ENCODE data around the gene RNU2-1.
A peak's percentile ranks its signal among the peaks of the same experiment; 100 is the strongest.
"Not testable (repeated sequence)": the region's sequence is repeated elsewhere in the genome, so short reads cannot be mapped to it uniquely, and the experiment has no call there.

RNU2-1 gene

DNA sequence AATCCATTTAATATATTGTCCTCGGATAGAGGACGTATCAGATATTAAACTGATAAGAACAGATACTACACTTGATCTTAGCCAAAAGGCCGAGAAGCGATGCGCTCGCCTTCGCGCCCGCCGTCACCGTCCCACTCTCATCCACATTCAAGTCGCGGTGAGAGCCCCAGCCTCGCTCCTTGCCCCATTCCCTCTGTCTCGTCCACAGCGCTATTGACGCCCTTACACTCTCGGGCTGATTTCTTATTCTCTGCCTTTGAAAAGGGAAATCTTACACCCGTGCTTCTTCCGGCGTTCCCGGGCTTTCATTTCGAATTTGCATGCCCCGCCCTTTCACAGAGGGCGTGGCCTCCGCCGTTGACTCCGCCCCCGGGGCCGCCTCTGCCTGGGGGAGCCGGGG, at the start of gene RNU2-1:
RNU2-1 (minus strand) TSS at position 101 of the 400 bp plus-strand sequence.
- not testable (repeated sequence) for H3K36me3 Mint-ChIP-seq (ENCODE audit: low read depth)

DNA sequence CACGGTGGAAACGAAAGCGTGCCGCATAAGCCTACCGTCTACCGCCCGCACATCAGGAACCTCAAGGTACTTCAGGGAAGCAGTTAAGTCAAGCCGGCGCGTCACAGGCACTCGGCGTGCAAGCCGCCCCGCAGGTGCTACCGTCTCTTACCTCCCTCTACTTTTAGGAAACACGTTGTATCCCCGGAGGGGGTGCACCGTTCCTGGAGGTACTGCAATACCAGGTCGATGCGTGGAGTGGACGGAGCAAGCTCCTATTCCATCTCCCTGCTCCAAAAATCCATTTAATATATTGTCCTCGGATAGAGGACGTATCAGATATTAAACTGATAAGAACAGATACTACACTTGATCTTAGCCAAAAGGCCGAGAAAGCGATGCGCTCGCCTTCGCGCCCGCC, 39.1 kb upstream of the RNU2-1 start:
- not testable (repeated sequence) for H3K4me3 Mint-ChIP-seq; H3K27ac Mint-ChIP-seq; H3K27me3 Mint-ChIP-seq (ENCODE audit: low read depth); DNase-seq (ENCODE audit: low spot score); H3K36me3 Mint-ChIP-seq (ENCODE audit: low read depth); H3K4me1 Mint-ChIP-seq (ENCODE audit: low read depth); H3K9me3 Mint-ChIP-seq

More for the DNA sequence above, at the start of gene RNU2-1:
- not testable (repeated sequence) for H3K4me3 Mint-ChIP-seq; H3K4me1 Mint-ChIP-seq (ENCODE audit: low read depth); H3K9me3 Mint-ChIP-seq; DNase-seq (ENCODE audit: low spot score); H3K27me3 Mint-ChIP-seq (ENCODE audit: low read depth); H3K27ac Mint-ChIP-seq

DNA sequence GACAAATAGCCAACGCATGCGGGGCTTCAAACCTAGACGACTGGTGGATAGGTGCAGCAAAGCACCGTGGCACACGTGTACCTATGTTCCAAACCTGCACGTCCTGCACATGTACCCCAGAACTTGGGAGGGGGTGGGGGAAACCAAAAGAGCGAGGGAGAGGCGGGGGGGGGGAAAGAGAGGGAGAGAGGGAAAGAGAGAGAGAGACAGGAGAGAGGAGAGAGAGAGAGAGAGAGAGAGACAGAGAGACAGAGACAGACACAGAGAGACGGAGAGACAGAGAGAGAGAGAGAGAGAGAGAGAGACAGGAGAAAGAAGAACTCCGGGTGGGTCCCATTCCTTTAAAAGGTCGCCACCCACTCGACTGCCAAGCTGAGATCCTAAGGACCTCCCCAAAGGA, 38.7 kb upstream of the RNU2-1 start:
- Mint-ChIP-seq H3K4me3 (peak overlapping the region; percentile 55), H3K27ac (peak overlapping the region; percentile 90)
- DNase-seq (ENCODE audit: low spot score); H3K27me3 Mint-ChIP-seq (ENCODE audit: low read depth); H3K4me1 Mint-ChIP-seq (ENCODE audit: low read depth); H3K36me3 Mint-ChIP-seq (ENCODE audit: low read depth); H3K9me3 Mint-ChIP-seq: not testable (repeated sequence)

DNA sequence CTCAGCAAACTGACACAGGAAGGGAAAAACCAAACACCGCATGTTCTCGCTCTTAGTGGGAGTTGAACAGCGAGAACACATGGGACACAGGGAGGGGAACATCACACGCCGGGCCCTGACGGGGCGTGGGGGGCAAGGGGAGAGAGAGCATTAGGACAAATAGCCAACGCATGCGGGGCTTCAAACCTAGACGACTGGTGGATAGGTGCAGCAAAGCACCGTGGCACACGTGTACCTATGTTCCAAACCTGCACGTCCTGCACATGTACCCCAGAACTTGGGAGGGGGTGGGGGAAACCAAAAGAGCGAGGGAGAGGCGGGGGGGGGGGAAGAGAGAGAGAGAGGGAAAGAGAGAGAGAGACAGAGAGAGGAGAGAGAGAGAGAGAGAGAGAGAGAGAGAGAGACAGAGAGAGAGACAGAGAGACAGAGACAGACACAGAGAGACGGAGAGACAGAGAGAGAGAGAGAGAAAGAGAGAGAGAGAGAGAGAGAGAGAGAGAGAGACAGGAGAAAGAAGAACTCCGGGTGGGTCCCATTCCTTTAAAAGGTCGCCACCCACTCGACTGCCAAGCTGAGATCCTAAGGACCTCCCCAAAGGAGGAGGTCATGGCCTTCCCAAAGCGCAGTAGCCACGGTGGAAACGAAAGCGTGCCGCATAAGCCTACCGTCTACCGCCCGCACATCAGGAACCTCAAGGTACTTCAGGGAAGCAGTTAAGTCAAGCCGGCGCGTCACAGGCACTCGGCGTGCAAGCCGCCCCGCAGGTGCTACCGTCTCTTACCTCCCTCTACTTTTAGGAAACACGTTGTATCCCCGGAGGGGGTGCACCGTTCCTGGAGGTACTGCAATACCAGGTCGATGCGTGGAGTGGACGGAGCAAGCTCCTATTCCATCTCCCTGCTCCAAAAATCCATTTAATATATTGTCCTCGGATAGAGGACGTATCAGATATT, 37.1 kb upstream of the RNU2-1 start:
- H3K27ac Mint-ChIP-seq; H3K36me3 Mint-ChIP-seq (ENCODE audit: low read depth); H3K27me3 Mint-ChIP-seq (ENCODE audit: low read depth); DNase-seq (ENCODE audit: low spot score); H3K4me1 Mint-ChIP-seq (ENCODE audit: low read depth); H3K9me3 Mint-ChIP-seq; H3K4me3 Mint-ChIP-seq: not testable (repeated sequence)

DNA sequence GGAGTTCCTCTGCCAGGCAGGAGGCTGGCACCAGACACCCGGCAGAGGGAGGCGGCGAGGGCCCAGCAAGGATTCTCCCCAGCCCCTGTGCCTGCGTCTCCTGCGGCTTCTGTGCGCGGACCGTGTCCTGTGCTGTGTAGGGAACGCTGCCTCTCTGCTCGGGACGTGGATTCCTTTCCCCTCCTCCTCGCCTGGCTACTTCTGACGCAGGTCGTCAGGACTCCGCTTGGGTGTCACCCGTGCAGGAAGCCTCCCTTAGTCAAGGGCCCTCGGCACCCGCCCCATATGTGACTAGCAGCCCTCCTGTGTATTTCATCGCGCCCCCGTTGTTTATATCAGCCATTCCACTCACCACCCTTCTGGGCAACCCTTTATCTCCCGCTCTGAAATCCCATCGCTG, 12.7 kb upstream of the RNU2-1 start:
- DNase-seq (ENCODE audit: low spot score), result peak; percentile 59
- H3K27ac Mint-ChIP-seq; H3K4me1 Mint-ChIP-seq (ENCODE audit: low read depth); H3K27me3 Mint-ChIP-seq (ENCODE audit: low read depth); H3K9me3 Mint-ChIP-seq; H3K36me3 Mint-ChIP-seq (ENCODE audit: low read depth); H3K4me3 Mint-ChIP-seq: not testable (repeated sequence)

DNA sequence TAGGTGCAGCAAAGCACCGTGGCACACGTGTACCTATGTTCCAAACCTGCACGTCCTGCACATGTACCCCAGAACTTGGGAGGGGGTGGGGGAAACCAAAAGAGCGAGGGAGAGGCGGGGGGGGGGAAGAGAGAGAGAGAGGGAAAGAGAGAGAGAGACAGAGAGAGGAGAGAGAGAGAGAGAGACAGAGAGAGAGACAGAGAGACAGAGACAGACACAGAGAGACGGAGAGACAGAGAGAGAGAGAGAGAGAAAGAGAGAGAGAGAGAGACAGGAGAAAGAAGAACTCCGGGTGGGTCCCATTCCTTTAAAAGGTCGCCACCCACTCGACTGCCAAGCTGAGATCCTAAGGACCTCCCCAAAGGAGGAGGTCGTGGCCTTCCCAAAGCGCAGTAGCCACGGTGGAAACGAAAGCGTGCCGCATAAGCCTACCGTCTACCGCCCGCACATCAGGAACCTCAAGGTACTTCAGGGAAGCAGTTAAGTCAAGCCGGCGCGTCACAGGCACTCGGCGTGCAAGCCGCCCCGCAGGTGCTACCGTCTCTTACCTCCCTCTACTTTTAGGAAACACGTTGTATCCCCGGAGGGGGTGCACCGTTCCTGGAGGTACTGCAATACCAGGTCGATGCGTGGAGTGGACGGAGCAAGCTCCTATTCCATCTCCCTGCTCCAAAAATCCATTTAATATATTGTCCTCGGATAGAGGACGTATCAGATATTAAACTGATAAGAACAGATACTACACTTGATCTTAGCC, 7.0 kb upstream of the RNU2-1 start:
- H3K27ac Mint-ChIP-seq; H3K4me1 Mint-ChIP-seq (ENCODE audit: low read depth); H3K27me3 Mint-ChIP-seq (ENCODE audit: low read depth); H3K4me3 Mint-ChIP-seq; H3K9me3 Mint-ChIP-seq; H3K36me3 Mint-ChIP-seq (ENCODE audit: low read depth): not testable (repeated sequence)
- DNase-seq (ENCODE audit: low spot score), result peak; percentile 4

DNA sequence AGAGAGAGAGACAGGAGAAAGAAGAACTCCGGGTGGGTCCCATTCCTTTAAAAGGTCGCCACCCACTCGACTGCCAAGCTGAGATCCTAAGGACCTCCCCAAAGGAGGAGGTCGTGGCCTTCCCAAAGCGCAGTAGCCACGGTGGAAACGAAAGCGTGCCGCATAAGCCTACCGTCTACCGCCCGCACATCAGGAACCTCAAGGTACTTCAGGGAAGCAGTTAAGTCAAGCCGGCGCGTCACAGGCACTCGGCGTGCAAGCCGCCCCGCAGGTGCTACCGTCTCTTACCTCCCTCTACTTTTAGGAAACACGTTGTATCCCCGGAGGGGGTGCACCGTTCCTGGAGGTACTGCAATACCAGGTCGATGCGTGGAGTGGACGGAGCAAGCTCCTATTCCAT, 5.8 kb upstream of the RNU2-1 start:
- not testable (repeated sequence) for H3K4me3 Mint-ChIP-seq; H3K9me3 Mint-ChIP-seq; H3K27ac Mint-ChIP-seq; DNase-seq (ENCODE audit: low spot score); H3K4me1 Mint-ChIP-seq (ENCODE audit: low read depth); H3K27me3 Mint-ChIP-seq (ENCODE audit: low read depth); H3K36me3 Mint-ChIP-seq (ENCODE audit: low read depth)

DNA sequence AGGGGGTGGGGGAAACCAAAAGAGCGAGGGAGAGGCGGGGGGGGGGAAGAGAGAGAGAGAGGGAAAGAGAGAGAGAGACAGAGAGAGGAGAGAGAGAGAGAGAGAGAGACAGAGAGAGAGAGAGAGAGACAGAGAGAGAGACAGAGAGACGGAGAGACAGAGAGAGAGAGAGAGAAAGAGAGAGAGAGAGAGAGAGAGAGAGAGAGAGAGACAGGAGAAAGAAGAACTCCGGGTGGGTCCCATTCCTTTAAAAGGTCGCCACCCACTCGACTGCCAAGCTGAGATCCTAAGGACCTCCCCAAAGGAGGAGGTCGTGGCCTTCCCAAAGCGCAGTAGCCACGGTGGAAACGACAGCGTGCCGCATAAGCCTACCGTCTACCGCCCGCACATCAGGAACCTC, 514 bp downstream of the RNU2-1 start:
- H3K27ac Mint-ChIP-seq; DNase-seq (ENCODE audit: low spot score); H3K4me3 Mint-ChIP-seq; H3K9me3 Mint-ChIP-seq; H3K27me3 Mint-ChIP-seq (ENCODE audit: low read depth); H3K36me3 Mint-ChIP-seq (ENCODE audit: low read depth); H3K4me1 Mint-ChIP-seq (ENCODE audit: low read depth): not testable (repeated sequence)

DNA sequence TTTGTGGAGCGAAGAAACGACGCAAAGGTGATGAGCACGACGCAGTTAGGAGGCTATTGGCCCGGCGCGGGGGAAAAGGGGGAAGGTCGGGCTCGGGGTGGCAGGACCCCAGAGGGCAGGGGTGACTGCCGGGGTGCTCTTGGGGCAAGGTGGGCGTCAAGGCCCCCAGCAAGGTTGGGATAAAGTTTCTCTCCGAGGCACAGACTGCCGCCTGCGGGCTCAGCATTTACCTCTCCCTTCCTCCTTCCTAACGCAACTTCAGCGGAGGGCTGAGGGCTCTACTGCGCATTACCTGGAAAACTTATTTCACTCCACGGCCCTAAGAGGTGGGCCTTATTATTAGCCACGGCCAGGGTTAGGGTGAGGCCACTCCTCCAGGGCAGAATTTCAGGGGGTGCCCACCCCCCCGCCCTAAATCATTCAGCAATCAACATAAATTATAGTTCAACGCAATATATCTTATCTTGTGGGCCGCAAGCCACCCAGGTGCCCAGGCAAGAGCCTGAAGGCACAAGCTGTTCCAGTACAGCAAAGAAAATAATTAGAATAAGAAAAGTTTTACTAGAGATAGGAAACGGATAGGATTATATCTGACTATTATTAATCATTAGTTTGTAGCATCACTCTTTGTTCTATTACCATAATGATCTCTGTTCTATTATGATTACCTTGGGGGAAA, 1.6 kb downstream of the RNU2-1 start:
- H3K36me3 Mint-ChIP-seq (ENCODE audit: low read depth); H3K9me3 Mint-ChIP-seq; H3K4me3 Mint-ChIP-seq; H3K4me1 Mint-ChIP-seq (ENCODE audit: low read depth); H3K27me3 Mint-ChIP-seq (ENCODE audit: low read depth): not testable (repeated sequence)
- H3K27ac Mint-ChIP-seq, result peak overlapping the region; percentile 83
- DNase-seq (ENCODE audit: low spot score), result peak; percentile 34

DNA sequence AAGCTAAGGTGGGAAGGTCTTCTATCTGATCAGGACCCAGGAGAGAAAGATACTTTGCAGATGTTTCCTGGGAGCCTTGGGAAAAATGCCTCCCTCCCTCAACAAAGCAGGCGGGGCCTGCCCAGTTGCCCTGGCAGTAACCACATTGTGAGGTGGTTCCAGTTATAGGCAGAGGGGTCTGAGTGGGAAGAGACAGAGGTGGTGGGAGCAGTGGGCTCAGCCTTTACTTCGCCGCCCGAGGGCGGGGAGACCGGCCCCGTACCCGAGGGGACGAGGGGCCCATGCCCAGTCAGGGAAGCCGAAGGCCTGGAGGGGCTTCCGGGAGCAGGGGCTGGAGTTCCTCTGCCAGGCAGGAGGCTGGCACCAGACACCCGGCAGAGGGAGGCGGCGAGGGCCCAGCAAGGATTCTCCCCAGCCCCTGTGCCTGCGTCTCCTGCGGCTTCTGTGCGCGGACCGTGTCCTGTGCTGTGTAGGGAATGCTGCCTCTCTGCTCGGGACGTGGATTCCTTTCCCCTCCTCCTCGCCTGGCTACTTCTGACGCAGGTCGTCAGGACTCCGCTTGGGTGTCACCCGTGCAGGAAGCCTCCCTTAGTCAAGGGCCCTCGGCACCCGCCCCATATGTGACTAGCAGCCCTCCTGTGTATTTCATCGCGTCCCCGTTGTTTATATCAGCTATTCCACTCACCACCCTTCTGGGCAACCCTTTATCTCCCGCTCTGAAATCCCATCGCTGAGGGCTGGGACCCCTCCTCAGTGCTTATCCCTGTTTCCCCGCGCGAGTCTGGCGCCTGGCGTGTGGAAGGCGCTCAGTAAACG, 2.4 kb downstream of the RNU2-1 start:
- not testable (repeated sequence) for DNase-seq (ENCODE audit: low spot score); H3K27me3 Mint-ChIP-seq (ENCODE audit: low read depth); H3K27ac Mint-ChIP-seq; H3K4me3 Mint-ChIP-seq; H3K9me3 Mint-ChIP-seq; H3K36me3 Mint-ChIP-seq (ENCODE audit: low read depth); H3K4me1 Mint-ChIP-seq (ENCODE audit: low read depth)

DNA sequence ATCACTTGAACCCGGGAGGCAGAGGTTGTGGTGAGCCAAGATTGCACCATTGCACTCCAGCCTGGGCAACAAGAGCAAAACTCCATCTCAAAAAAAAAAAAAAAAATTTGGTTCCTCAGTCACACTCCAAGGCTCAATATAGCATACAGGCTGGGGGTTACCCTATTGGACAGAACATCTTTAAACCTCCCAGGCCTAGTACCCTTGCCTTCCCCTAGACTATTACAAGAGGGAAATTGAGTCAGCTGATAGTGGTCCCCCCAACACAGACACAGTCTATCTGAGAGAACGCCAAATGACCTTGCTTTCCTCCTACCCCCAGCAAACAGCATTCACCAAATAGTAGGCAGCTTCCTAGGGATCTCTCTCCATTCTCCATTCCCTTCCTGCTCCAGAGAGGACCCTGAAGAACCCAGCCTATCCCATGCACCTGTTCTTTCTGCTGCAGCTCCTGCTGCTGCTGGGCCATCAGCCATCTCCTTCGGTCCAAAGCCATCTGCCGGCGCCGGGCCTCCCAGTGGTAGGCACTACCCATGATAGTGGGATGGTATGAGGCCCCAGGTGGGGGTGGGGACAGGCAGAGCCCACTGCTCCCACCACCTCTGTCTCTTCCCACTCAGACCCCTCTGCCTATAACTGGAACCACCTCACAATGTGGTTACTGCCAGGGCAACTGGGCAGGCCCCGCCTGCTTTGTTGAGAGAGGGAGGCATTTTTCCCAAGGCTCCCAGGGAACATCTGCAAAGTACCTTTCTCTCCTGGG, 5.6 kb downstream of the RNU2-1 start, which contains the start of gene CCDC200:
CCDC200 (minus strand) TSS at position 604 of the 763 bp plus-strand sequence; CDS start at position 535, 69 bp downstream.
- not testable (repeated sequence) for H3K4me3 Mint-ChIP-seq; DNase-seq (ENCODE audit: low spot score); H3K9me3 Mint-ChIP-seq; H3K27me3 Mint-ChIP-seq (ENCODE audit: low read depth); H3K27ac Mint-ChIP-seq; H3K36me3 Mint-ChIP-seq (ENCODE audit: low read depth); H3K4me1 Mint-ChIP-seq (ENCODE audit: low read depth)

DNA sequence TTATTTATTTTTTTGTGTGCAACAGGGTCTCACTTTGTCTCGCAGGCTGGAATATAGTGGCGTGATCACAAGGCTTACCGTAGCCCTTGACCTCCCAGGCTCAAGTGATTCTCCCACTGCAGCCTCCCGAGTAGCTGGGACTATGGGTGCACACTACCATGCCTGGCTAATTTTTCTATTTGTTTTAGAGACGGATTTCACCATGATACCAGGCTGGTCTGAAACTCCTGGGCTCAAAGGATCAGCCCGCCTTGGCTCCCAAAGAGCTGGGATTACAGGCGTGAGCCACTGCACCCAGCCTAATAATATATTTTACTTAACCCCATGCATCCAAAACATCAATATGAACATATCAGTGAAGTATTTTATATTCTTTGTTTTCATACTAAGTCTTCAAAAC, 7.4 kb downstream of the RNU2-1 start:
- Mint-ChIP-seq H3K36me3 (ENCODE audit: low read depth) (peaks cover 6% of the 10 kb centered on the region), H3K9me3 (no peaks in the 10 kb centered on the region), H3K4me3 (no peak overlapping the region), H3K27me3 (ENCODE audit: low read depth) (no peaks in the 10 kb centered on the region), H3K4me1 (ENCODE audit: low read depth) (peaks cover 2% of the 10 kb centered on the region), H3K27ac (no peak overlapping the region)
- no peak for DNase-seq (ENCODE audit: low spot score)

DNA sequence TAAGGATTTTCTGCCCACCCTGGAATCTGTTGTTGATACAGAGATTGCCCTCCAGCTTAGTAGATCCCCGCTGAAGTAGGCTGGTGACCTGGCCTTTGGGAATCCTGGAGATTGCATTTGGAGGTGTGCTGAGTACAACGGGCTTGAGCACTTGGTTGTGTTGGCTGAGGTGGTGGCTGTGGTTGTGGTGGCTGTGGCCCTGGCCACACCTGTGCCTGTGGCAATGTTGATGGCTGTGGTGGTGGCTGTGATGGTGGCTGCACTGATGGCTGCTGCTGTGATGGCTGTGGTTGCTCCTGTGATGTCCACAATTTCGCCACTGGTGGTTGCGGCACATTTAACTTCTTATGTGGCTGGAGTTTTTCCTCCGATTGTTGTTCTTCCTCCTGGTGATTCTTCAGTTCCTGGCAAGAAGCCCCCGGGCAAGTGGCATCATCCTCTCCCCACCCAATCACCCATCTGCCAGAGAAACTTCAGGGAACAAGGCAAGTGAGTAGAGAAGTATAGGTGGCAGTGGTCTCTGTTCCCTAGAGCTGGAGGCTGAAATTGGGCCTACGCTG, 9.6 kb downstream of the RNU2-1 start:
- H3K27me3 Mint-ChIP-seq (ENCODE audit: low read depth), result no peaks in the 10 kb centered on the region
- H3K36me3 Mint-ChIP-seq (ENCODE audit: low read depth), result peaks cover 6% of the 10 kb centered on the region
- DNase-seq (ENCODE audit: low spot score), result no peak
- peaks cover 2% of the 10 kb centered on the region for H3K4me1 Mint-ChIP-seq (ENCODE audit: low read depth)
- no peak overlapping the region for H3K4me3 Mint-ChIP-seq
- peak overlapping the region; percentile 26 for H3K27ac Mint-ChIP-seq
- no peaks in the 10 kb centered on the region for H3K9me3 Mint-ChIP-seq
